GM21447 (cell line): ENCODE results near the gene RAB34.

Experiments
- ATAC-seq: cut with Tn5 transposase; IDR thresholded peaks from one replicate; pipeline ENCODE4 v1.9.1; 2021; ENCODE audit not compliant: unreplicated experiment

Gene RAB34

DNA sequence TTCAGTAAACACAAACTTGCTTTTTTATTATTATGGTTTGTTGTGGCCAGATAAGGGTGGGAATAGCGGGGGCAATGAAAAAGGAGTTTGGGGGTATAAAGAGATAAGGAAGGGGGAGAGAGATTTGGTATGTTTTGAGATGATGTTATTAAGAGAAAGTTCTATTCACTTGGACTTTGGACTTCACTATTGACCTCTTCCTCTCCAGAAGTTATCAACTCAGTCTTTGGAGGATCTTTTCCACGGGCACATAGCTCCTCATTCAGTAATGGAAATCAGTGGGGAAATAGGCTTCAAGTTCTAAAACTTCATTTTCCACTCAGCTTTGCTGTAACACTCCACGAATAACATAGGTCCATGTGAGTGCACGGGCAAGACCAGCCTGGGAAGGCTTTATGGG, 29.2 kb downstream of the RAB34 start:
- no peak for ATAC-seq

DNA sequence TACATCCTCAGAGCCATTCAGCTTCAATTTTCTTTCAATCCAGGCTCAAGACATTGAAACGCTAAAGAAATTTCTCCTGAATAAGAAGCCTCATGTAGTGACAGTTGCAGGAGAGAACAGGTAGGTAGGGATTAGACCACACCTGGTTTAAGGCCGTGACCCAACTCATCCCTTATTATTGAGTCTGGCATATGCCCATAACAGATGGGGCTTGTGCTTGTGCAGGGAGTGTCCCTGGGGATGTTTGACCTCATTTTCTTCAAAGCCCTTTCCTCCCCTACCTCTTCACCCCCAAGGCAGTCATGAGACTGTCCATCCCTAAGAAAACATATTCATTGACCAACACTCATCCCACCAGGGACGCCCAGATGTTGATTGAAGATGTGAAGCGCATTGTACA, 31.4 kb downstream of the RAB34 start:
- no peak for ATAC-seq

DNA sequence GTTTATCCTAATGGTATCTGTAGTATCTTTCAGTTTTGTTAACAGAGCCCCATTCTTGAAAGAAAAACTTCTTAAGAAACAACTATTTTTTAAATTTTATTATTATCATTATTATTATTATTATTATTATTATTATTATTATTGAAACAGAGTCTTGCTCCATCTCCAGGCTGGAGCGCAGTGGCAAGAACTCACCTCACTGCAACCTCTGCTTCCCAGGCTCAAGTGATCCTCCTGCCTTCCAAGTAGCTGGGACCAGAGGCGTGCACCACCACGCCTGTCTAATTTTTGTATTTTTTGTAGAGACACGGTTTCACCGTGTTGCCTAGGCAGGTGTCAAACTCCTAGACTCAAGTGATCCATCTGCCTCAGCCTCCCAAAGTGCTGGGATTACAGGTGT, 32.3 kb downstream of the RAB34 start:
- no peak for ATAC-seq

DNA sequence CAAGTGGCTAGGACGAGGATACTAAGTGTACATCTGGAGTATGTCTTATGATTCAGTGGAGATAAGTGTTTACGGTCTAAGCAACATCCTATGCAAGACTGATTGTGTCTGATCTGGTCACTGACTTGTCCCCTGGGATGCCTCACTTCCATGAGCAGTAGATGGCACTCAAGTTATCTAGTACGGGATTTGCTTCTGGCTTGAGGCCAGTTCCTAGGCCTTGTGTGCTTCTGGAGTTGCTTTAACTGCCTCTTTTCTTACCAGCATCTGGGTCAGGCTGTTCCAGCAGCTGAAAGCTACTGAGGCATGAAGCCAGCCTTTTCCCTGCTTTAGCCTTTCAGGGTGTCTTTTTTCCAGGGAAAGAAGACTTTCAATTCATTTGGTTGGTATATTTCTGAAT, 32.7 kb downstream of the RAB34 start:
- ATAC-seq, result no peak

DNA sequence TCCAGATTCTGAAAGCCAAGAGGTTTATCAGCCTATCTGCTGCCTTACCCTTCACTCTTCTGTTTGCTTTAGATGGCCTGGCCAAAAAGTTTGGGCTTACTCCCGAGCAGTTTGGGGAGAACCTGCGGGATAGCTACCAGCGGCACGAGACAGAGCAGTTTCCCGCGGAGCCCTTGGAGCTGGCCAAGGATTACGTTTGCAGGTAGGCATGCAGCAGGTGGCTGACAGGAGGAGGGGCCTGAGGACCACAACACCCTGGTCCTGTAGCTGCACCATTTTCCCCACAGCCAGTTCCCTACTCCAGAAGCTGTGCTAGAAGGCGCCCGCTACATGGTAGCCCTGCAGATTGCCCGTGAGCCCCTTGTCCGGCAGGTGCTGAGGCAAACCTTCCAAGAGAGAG, 35.0 kb downstream of the RAB34 start:
- ATAC-seq, result no peak

DNA sequence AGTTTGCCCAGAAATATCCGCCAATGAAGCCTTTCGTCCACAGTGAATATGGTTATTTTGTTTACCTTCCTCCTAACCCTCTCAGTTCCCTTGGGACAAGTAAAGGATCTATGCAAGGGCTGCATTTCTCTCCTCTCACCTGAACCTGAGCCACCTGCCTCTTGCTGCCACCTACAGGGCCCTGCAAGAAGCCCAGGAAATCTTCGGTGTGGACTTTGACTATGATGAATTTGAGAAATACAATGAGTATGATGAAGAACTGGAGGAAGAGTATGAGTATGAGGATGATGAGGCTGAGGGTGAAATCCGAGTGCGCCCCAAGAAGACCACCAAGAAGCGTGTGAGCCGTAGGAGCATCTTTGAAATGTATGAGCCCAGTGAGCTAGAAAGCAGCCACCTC, 41.7 kb downstream of the RAB34 start:
- ATAC-seq, result no peak

DNA sequence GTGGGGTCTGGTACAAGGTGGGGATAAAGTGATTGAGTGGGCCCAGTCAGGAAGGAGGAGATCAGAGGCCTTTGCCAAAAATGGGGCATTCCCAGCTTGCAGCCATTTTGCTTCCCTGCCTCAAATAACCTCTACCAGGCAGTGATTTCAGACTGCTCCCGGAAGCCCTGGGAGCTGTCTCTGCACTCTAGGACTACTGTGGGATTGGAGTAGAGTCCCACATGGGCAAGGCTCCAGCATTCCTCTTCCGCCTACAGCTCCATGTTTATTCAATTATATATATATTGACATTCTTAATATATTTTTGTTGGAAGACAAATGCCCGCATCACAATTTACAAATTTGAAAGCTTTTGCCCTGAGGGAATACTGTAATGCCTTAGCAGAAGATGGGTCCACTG, 42.2 kb downstream of the RAB34 start:
- no peak for ATAC-seq

DNA sequence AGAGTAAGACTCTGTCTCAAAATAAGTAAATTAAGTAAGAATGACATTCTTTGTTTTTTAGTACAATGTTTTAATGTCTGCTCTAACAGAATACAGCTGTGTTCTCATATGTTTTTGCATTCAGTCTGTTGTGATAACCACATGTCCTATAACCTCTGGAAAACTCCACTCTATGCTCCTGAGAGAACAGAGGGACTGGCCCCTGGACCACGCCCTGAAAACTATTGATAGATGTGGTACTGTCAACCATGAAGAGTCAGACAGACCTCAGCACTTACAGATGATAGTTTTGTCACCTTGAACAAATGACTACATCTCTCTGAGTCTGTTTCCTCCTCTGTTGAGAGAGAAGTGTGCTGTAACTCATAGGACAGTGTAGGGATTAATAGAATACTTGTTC, 47.8 kb downstream of the RAB34 start:
- no peak for ATAC-seq

DNA sequence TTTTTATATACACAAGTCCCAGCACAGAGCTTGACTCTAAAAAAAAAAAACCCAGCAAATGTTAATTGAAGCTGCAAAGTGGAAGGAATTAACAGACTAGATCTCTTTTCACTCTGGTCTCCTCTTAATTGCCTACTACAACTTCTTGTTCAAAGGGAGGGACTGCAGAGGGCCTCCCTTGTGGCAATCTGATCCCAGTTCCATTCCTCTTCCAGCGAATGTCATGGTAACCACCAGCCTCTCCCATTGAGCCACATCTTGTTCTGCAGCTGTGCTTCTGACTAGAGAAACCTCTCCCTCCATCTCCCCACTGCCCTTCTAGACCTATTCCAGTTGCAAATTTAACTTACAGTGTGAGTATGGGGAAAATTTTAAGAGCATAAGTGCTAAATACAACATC, 49.8 kb downstream of the RAB34 start:
- no peak for ATAC-seq

DNA sequence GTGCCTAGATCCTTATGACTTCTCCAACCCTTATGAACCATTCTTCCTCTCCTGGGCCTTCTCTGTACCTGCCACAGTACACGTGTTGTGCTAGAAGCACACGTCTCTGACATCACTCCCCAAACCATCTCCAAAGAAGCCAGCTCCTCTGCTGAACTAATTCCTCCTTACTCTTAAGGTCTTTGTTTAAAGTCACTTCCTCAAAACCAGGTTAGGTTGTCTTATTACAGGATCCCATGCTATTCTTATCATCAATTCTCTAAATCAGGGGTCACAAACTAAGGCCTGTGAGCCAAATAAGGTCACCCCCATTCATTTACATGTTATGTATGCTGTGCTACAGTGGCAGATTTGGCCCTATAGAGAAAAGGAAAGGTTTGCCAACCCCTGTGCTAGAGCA, 51.7 kb downstream of the RAB34 start:
- ATAC-seq, result no peak
